Myocyte (in vitro differentiated cells): ENCODE data around the gene SELP. TPM values are rescaled to one million over a fixed set of nuclear protein-coding genes. Genes with fewer than 3 reads are reported as not detected.
A peak's percentile ranks its signal among the peaks of the same experiment; 100 is the strongest.

Experiments used
- DNase-seq: peaks from one replicate; pipeline ENCODE4 v3.0.0-alpha.2; 2012; ENCODE audit warnings: low read depth
- total RNA-seq: library from RNA; depleted of rRNA; stranded (reverse); fragments of >200 nt; gene quantifications from 2 replicates; pipeline ENCODE4 v1.2.3, GENCODE V29; 2014

Gene SELP
- total RNA-seq, 1 donor from 2014 or later, result not detected

- DNase-seq, result no peak
Observed at GRCh38 chr1:169577981-169578738, 51.8 kb downstream of the SELP start.

GRCh38 chr1:169576935-169577331 lies 53.0 kb downstream of the SELP start:
- no peak for DNase-seq

- DNase-seq, result no peak
Observed at GRCh38 chr1:169576241-169576934, 53.5 kb downstream of the SELP start.

GRCh38 chr1:169574336-169574735 lies 55.6 kb downstream of the SELP start:
- DNase-seq, result no peak

GRCh38 chr1:169572187-169572586 lies 57.7 kb downstream of the SELP start:
- DNase-seq, result no peak

GRCh38 chr1:169571450-169571849 lies 58.5 kb downstream of the SELP start:
- DNase-seq, result no peak

GRCh38 chr1:169570172-169570574 lies 59.8 kb downstream of the SELP start:
- DNase-seq, result no peak

GRCh38 chr1:169568497-169568896 lies 61.4 kb downstream of the SELP start:
- DNase-seq, result no peak

GRCh38 chr1:169565335-169566271 lies 64.3 kb downstream of the SELP start:
- DNase-seq, result no peak

GRCh38 chr1:169563650-169564049 lies 66.3 kb downstream of the SELP start:
- DNase-seq, result no peak

- DNase-seq, result no peak
Observed at GRCh38 chr1:169563019-169563615, 66.8 kb downstream of the SELP start.

- no peak for DNase-seq
Observed at GRCh38 chr1:169561692-169562091, 68.2 kb downstream of the SELP start.

- DNase-seq, result no peak
Observed at GRCh38 chr1:169557131-169557530, 72.8 kb downstream of the SELP start.

- peak; percentile 53 for DNase-seq
Observed at GRCh38 chr1:169550294-169550693, 79.6 kb downstream of the SELP start.

GRCh38 chr1:169548282-169548681 lies 81.6 kb downstream of the SELP start:
- no peak for DNase-seq

GRCh38 chr1:169546087-169546995 lies 83.6 kb downstream of the SELP start:
- peak; percentile 82 for DNase-seq

- DNase-seq, result no peak
Observed at GRCh38 chr1:169545472-169545871, 84.5 kb downstream of the SELP start.

GRCh38 chr1:169538998-169539871 lies 90.7 kb downstream of the SELP start:
- peak; percentile 65 for DNase-seq
